HL-60 (cell line): ENCODE data around the gene PKP3.

ENCODE experiments used
- GABPA ChIP-seq: IDR thresholded peaks from 2 replicates; pipeline ENCODE4 v1.6.1; 2012; ENCODE audit warnings: low read depth
- POLR2AphosphoS5 ChIP-seq: IDR thresholded peaks from 2 replicates; pipeline ENCODE4 v1.6.1; 2012; ENCODE audit warnings: low read depth
- SPI1 ChIP-seq: IDR thresholded peaks from 2 replicates; pipeline ENCODE4 v1.6.1; 2012; ENCODE audit warnings: low read depth, mild to moderate bottlenecking, borderline replicate concordance
- TF ChIP-seq, protein P1 (sequence below): IDR thresholded peaks from one replicate; pipeline ENCODE4 v1.5.1; 2011; ENCODE audit warnings: low read length, control low read depth, inconsistent platforms; ENCODE audit not compliant: insufficient read depth
- TF ChIP-seq, protein P2 (sequence below): IDR thresholded peaks from 2 replicates; pipeline ENCODE4 v1.6.1; 2012; ENCODE audit warnings: low read depth; ENCODE audit not compliant: insufficient replicate concordance

DNA sequence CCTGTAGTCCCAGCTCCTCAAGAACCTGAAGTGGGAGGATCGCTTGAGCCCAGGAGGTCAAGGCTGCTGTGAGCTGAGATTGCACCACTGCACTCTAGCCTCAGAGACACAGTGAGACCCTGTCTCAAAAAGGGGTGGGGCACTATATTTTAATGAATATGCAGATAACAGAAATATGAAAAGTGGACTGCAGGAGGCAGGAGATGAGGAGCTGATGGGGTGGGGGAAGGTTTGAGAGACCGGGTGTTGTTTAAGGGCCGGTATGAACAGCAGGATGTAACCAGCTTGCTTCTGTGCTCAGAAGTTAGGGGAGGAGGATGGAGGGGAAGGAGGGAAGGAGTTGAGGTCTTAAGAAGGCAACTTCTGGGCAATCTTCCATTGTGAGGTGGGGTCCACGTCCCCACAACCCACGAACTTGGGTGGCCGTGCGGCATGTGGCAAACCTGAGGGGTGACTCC, 26.0 kb upstream of the PKP3 start:
- TF ChIP-seq, protein P1, sequence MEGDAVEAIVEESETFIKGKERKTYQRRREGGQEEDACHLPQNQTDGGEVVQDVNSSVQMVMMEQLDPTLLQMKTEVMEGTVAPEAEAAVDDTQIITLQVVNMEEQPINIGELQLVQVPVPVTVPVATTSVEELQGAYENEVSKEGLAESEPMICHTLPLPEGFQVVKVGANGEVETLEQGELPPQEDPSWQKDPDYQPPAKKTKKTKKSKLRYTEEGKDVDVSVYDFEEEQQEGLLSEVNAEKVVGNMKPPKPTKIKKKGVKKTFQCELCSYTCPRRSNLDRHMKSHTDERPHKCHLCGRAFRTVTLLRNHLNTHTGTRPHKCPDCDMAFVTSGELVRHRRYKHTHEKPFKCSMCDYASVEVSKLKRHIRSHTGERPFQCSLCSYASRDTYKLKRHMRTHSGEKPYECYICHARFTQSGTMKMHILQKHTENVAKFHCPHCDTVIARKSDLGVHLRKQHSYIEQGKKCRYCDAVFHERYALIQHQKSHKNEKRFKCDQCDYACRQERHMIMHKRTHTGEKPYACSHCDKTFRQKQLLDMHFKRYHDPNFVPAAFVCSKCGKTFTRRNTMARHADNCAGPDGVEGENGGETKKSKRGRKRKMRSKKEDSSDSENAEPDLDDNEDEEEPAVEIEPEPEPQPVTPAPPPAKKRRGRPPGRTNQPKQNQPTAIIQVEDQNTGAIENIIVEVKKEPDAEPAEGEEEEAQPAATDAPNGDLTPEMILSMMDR: no peak
- no peak for TF ChIP-seq SPI1
- no peak for TF ChIP-seq POLR2AphosphoS5
- TF ChIP-seq, protein P2, sequence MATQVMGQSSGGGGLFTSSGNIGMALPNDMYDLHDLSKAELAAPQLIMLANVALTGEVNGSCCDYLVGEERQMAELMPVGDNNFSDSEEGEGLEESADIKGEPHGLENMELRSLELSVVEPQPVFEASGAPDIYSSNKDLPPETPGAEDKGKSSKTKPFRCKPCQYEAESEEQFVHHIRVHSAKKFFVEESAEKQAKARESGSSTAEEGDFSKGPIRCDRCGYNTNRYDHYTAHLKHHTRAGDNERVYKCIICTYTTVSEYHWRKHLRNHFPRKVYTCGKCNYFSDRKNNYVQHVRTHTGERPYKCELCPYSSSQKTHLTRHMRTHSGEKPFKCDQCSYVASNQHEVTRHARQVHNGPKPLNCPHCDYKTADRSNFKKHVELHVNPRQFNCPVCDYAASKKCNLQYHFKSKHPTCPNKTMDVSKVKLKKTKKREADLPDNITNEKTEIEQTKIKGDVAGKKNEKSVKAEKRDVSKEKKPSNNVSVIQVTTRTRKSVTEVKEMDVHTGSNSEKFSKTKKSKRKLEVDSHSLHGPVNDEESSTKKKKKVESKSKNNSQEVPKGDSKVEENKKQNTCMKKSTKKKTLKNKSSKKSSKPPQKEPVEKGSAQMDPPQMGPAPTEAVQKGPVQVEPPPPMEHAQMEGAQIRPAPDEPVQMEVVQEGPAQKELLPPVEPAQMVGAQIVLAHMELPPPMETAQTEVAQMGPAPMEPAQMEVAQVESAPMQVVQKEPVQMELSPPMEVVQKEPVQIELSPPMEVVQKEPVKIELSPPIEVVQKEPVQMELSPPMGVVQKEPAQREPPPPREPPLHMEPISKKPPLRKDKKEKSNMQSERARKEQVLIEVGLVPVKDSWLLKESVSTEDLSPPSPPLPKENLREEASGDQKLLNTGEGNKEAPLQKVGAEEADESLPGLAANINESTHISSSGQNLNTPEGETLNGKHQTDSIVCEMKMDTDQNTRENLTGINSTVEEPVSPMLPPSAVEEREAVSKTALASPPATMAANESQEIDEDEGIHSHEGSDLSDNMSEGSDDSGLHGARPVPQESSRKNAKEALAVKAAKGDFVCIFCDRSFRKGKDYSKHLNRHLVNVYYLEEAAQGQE: no peak
- no peak for TF ChIP-seq GABPA
